Suprapubic skin (tissue), 4 donors: ENCODE data around the gene SPR.

Source experiments
- EP300 ChIP-seq: sonication (generic); formaldehyde crosslinking; IDR thresholded peaks from one replicate; pipeline ENCODE4 v1.6.1; 2017; ENCODE audit warnings: antibody characterized with exemption
- POLR2A ChIP-seq, 2 donors: fragments of 450-650 bp; IDR thresholded peaks; one replicate each; pipeline ENCODE4 v1.6.1; 2017; ENCODE audit warnings: antibody characterized with exemption in 2 of 2, mild to moderate bottlenecking in 2 of 2, moderate library complexity in 2 of 2
- POLR2AphosphoS5 ChIP-seq, 3 donors: sonication (generic); formaldehyde crosslinking; IDR thresholded peaks; one replicate each; pipeline ENCODE4 v1.6.1; 2017; ENCODE audit warnings: antibody characterized with exemption in 3 of 3
- TF ChIP-seq, protein P1 (sequence below), 2 donors: fragments of 200-600 bp in 1 of 2; fragments of 450-650 bp in 1 of 2; sonication (generic) in 1 of 2; IDR thresholded peaks; one replicate each; pipeline ENCODE4 v1.5.1; 2016 to 2019; ENCODE audit warnings: antibody characterized with exemption in 2 of 2, mild to moderate bottlenecking in 1 of 2, moderate library complexity in 1 of 2

DNA sequence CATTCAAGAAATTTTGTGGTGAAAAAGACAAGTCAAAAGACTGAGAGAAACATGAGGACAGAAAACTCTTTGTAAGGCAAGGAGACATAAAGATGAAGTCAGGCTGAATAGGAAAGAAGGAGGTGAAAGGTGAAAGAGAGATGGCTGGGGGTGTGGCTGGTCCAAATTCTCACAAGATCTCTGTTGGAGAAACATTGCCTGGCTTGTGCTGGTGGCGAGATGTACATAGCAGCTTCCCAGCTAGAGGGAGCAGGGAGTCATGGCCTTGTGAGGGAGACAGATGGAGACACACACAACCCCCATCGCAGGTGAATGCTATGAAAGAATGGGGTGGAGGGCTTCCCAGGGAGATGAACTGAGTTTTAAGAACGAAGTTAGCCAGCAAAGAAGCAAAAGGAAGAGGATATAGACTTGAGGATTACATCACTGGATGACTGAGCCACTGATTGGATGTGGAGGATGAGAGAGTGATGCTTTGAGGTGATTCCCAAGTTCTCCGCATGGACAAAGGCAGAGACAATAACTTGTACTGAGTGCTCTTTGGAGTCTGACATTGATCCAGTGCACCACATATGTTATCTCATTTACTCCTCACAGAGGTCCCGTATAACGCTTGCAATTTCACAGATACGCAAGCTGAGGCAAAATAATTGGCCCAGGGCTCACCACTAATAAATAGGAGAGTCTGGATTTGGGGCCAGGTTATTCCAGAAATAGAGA is 26.4 kb downstream of the SPR start:
- TF ChIP-seq POLR2A (IDR thresholded peaks at IDR 0.05), result no peak
- TF ChIP-seq, protein P1, sequence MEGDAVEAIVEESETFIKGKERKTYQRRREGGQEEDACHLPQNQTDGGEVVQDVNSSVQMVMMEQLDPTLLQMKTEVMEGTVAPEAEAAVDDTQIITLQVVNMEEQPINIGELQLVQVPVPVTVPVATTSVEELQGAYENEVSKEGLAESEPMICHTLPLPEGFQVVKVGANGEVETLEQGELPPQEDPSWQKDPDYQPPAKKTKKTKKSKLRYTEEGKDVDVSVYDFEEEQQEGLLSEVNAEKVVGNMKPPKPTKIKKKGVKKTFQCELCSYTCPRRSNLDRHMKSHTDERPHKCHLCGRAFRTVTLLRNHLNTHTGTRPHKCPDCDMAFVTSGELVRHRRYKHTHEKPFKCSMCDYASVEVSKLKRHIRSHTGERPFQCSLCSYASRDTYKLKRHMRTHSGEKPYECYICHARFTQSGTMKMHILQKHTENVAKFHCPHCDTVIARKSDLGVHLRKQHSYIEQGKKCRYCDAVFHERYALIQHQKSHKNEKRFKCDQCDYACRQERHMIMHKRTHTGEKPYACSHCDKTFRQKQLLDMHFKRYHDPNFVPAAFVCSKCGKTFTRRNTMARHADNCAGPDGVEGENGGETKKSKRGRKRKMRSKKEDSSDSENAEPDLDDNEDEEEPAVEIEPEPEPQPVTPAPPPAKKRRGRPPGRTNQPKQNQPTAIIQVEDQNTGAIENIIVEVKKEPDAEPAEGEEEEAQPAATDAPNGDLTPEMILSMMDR (IDR thresholded peaks at IDR 0.05), result no peak
- no peak for TF ChIP-seq POLR2AphosphoS5 (IDR thresholded peaks at IDR 0.05)
- TF ChIP-seq EP300, result no peak
